GM19395 (cell line): ENCODE data around the gene STXBP1.

ENCODE experiments used
- ATAC-seq: cut with Tn5 transposase; IDR thresholded peaks from one replicate; pipeline ENCODE4 v1.9.1; 2021; ENCODE audit warnings: mild to moderate bottlenecking, moderate library complexity; ENCODE audit not compliant: unreplicated experiment

STXBP1 gene

GRCh38 chr9:127689329-127690000 is 77.4 kb downstream of the STXBP1 start:
- ATAC-seq, result no peak

GRCh38 chr9:127690735-127691134 is 78.7 kb downstream of the STXBP1 start:
- ATAC-seq, result no peak

- ATAC-seq, result no peak
These were observed 80.0 kb downstream of the STXBP1 start for GRCh38 chr9:127692071-127692470.

GRCh38 chr9:127693143-127693542 is 81.1 kb downstream of the STXBP1 start:
- no peak for ATAC-seq

GRCh38 chr9:127693697-127694096 is 81.6 kb downstream of the STXBP1 start:
- ATAC-seq, result no peak

GRCh38 chr9:127694890-127695720 is 83.0 kb downstream of the STXBP1 start:
- ATAC-seq, result no peak

- no peak for ATAC-seq
These were observed 85.5 kb downstream of the STXBP1 start for GRCh38 chr9:127697575-127697974.

GRCh38 chr9:127698386-127698785 is 86.3 kb downstream of the STXBP1 start:
- no peak for ATAC-seq

GRCh38 chr9:127698985-127699670 is 87.1 kb downstream of the STXBP1 start:
- peak; percentile 94 for ATAC-seq

GRCh38 chr9:127700140-127700539 is 88.1 kb downstream of the STXBP1 start:
- no peak for ATAC-seq

- no peak for ATAC-seq
These were observed 88.6 kb downstream of the STXBP1 start for GRCh38 chr9:127700594-127701255.

GRCh38 chr9:127703289-127703946 is 91.3 kb downstream of the STXBP1 start:
- no peak for ATAC-seq

GRCh38 chr9:127705577-127706379 is 93.7 kb downstream of the STXBP1 start:
- ATAC-seq, result no peak

- ATAC-seq, result no peak
These were observed 94.8 kb downstream of the STXBP1 start, which contains the start of gene CFAP157 for GRCh38 chr9:127706836-127707241. CFAP157 (plus strand) TSS chr9:127706988; CDS start chr9:127707032, 44 bp downstream.

- ATAC-seq, result no peak
These were observed 95.7 kb downstream of the STXBP1 start for GRCh38 chr9:127707766-127708165.

- no peak for ATAC-seq
These were observed 97.0 kb downstream of the STXBP1 start for GRCh38 chr9:127708952-127709587.

- ATAC-seq, result no peak
These were observed 98.2 kb downstream of the STXBP1 start for GRCh38 chr9:127710204-127710783.

GRCh38 chr9:127711226-127711701 is 99.2 kb downstream of the STXBP1 start:
- ATAC-seq, result no peak

- ATAC-seq, result no peak
These were observed 99.8 kb downstream of the STXBP1 start for GRCh38 chr9:127711831-127712274.
